ENCODE results near the gene PYY.

Gene PYY

GRCh38 chr17:43912635-43913304 is 41.0 kb downstream of the PYY start:
- no peak for DNase-seq

- no peak for DNase-seq
Measured at GRCh38 chr17:43911904-43912303, 41.8 kb downstream of the PYY start.

DNA sequence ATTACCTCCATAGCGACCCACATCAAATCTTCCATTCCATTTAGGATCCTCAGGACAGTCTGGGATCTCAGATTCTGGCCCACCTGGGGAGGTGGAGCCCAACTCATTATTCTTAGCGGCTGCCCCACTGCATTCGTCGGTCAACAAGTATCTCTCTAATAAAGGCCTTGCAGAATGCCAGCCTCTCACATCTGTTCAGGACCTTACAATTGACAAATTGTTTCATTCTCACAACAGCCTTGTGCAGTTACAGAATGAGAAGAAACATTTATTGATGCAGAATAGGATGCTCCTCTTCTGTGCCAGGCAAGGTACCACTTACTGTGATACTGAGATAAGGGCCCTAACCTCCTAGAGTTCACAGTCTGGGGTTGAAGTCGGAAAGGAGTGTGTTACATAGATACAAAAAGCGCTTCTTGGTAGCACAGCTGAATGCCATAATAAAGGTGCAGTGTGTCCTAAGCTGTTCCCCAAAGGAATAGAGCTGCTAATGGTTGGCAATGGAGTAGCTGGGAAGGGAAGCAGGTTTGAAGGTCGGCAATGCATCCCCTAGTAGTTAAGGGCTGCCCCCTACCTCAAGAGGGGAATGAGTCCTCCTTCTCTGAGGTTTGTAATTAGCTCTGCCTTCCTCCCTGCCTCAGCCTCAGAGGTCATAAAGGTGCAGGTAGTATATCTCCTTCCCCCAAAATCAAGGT is 44.1 kb downstream of the PYY start:
- DNase-seq, result no peak

DNA sequence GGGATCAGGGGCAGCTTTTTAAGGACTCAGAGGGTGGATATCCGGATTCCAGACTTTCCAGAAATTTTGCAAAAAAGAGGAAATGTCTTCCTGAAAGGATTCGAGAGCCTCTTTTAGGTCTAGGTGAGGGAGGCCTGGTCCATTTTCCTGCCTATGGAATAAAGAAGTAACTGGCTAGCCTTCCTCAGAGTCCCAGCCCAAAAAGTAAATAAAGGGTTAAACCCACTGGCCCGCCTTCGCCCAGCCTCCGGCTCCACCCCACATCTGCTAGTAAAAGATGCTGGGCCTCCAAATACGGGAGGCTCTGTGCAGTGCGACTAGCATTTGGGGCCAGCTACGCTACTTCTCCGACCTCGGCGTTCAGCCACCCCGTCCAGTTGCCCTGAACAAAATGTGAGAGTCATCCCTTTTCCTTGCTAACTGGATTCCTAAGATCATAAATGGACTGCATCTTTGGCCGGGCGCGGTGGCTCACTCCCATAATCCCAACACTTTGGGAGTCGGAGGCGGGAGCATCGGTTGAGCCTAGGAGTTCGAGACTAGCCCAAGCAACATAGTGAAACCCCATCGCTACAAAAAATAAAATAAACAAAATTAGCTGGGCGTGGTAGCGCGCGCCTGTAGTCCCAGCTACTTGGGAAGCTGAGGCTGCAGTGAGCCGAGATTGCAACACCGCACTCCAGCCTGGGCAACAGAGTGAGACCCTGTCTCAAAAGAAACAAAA is 45.6 kb downstream of the PYY start:
- peak; percentile 48 for DNase-seq

GRCh38 chr17:43907425-43907981 is 46.2 kb downstream of the PYY start, which contains the start of gene MPP2:
TSS of gene MPP2 (minus strand) at chr17:43907536. CDS start at chr17:43904460, 3,076 bp downstream.
- DNase-seq, result peak; percentile 43

GRCh38 chr17:43906951-43907424 is 46.8 kb downstream of the PYY start:
- no peak for DNase-seq

- peak; percentile 12 for DNase-seq
Measured at GRCh38 chr17:43905985-43906852, 47.5 kb downstream of the PYY start.

DNA sequence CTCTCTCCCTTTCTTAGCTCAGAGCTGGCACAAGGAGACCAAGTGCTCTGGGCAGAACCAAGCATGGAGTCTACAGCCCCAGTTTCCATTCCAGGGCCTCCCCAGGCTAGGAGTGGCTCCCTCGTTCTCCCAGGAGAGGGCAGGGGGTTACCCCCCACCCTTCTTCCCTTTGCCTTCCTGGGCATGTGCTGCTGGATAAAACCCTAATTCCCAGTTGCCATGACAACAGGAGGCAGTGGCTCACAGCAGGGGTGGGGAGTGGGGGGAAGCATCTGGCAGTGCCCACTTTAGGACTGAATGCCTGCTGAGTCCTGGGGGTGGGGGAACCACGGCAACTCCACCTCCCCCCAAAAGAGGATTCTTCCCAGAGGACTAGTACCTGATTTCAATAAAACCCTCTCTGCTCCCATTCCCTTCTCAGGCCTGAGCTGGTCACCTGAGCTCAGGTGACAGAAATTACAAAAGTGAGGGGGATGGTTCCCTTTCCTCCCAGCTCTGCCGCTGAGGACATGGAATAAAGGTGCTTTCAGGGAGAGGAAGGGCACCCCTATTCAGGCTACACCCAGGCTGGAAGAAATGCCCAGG is 48.2 kb downstream of the PYY start:
- no peak for DNase-seq

Data from CD4-positive, alpha-beta T cell treated with Interleukin-4 for 4 hours (primary cell).